Astrocyte of the hippocampus (primary cell): ENCODE data around the gene NOTCH1.

Experiments used
- DNase-seq: peaks from one replicate; pipeline ENCODE4 v3.0.0; 2011; ENCODE audit warnings: low read depth, low spot score

The NOTCH1 gene

DNA sequence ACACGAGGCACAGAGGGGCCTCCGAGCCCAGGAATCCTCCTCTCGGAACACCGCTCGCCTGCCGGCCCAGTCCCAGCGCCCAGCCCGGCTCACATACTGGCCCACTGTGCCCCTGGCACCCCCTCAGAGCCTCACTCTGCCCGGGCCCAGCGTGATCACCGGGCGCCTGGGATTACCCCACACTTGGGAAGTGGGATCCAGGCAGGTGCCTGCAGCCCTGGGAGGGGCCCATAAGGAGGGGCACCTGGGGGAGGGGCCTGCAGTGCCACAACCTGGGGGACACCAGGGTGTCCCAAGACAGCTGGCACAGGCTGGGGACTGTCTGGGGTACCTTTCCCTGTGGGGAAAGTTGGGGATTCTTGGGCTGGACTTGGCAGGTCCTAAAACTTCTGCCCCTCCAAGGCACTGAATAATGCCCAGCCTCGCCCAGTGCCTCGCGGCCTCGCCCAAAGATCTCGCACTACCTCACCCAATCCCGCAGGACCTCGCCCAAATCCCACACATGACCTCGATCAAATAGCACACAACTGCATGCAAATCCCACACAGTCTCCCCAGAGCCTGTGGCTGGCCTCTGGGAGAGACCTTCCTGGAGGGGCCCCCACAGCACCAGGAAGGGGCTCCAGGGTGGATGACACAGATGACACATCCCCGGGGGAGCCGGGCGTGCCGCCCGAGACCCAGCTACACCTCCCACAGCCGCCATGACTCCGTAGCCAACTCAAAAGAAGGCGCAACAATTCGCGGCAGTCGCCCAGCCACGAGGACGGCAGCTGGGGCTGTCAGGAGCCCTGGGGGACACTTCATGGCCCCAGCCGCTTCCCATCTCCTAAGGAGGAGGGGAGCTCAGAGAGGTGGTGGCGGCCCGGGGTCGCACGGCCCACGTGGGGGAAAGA is 13.7 kb downstream of the NOTCH1 start:
- no peak for DNase-seq

DNA sequence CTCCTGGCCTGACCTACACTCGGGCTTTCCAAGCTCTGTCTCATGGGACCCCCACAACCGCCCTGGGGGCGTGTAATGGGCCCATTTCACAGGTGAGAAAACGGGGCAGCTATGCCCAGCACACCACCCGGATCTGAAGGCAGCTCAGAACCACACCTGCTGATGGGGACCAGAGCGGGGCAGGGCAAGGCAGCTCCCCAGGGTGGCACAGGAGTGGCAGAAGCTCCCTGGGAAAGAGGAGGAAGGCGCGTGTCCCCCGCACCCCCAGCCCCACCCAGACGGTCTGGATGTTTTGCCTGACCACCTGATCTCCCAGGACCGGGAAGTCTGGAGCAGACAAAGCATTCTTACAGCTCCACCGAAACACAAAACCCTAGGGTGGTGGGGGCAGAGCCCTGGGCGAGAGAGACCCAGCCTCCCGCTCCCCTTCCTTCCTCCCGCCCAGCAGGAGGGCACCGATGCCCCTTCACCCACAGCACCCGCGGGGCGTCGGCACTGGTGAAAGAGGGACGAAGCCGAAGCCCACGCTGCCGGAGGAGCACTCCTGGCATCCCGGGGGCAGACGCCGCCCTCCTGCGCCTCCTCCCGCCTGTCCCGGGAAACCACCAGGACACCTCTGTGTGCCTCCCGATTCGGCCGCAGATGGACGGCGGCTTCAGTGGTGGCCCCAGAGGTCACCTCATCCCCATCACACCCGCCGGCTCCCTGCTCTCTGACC is 14.5 kb downstream of the NOTCH1 start:
- DNase-seq = no peak

DNA sequence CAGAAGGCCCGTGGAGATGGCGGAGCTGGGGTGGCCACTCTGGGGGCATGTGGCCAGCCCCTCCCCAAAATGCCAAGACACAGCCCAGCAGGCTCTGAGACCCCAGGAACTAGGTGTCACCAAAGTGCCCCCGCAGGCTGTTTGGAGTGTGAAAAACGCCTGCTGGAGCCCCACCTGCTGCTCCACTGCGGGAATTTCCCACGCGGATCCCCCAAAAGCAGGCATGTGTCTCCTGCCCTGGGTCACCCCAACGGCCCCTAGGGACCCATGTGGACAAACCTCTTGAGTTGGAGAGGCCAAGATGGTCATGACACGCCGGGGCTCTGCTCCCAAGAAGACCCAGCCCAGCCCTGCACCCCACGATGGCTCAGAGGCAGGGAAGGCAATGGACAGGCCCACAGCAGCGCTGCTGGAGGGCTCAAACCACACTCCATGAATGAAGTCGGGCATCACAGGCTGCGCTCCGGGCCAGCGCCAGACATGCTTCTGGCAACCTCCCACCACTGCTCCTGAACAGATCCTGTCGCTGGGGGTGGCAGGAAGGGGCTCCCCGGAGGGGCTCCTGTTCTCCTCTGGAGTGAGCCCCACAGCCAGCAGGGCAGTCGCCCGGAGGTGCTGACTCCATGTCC is 15.3 kb downstream of the NOTCH1 start:
- peak; percentile 69 for DNase-seq

DNA sequence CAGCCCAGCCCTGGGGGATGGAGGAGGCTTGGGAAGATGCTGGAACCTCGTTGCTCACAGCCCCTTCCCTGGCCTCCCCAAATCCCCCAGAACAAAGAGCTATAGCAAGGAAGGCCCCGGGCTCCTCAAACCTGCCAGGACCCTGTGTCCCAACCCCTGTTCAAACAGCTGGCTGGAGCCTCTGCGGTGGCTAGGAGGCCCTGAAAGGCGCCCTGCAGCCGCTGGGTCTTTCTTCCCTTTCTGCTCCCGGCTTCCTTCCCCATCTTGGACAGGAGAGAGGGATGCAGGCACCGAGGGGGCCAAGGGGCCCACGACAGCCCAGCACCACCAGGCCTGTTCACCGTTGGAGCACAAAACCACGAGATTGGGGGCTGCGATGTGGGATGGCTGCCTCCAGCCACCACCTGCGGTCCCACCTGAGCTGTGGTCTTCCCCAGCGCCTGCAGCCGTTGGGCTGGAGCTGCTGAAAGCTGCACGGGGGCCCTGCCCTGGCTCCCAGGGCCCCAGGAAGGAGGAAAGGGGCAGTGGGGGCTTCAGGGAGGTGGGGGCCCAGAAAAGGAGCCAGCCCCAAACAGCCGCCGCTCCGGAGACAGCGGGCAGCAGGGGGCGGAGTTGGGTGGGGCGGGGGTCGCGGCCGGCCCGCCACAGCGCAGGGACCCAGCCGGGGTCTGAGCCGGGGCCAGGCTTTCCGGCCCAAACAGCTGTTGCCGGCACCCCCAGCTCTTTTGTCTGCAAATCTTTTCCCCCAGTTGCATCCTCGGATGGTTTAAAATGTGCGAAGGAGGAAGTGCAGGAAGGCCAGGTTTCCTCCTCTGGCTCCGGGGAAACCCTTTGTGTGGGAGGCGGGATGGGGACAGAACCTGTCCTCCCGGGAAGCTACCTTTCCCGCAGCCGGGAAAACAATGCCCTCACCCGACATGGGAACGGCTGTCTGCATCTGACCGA is 16.1 kb downstream of the NOTCH1 start:
- no peak for DNase-seq

DNA sequence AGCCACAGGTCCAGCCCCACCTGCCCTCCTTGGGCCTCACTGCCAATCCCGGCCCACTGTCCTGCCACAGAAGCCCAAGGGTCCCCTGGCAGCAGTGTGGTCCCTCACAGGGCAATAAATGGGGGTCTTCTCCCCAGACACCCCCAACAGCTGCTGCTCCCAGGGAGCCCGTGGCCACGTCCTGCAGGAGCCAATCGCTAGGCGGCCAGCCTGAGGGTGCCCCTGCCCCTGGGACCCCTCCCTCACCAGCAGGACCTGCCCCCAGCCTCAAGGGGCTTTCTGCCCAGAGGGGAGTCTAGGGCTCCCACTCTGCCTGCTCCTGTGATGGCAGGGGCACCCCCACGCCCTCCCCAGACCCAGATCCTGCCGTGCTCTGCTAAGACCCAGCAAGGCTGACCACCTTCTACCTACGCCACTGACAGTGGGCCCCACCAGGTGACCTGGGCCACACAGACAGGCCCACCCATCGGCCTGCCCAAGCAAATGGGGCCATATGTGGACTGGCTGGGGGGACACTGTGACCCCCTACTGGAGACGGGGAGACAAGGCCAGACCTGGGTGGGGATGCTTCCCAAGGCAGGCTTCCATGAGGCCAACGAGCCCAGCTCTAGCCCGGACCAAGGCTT is 17.0 kb downstream of the NOTCH1 start:
- no peak for DNase-seq

DNA sequence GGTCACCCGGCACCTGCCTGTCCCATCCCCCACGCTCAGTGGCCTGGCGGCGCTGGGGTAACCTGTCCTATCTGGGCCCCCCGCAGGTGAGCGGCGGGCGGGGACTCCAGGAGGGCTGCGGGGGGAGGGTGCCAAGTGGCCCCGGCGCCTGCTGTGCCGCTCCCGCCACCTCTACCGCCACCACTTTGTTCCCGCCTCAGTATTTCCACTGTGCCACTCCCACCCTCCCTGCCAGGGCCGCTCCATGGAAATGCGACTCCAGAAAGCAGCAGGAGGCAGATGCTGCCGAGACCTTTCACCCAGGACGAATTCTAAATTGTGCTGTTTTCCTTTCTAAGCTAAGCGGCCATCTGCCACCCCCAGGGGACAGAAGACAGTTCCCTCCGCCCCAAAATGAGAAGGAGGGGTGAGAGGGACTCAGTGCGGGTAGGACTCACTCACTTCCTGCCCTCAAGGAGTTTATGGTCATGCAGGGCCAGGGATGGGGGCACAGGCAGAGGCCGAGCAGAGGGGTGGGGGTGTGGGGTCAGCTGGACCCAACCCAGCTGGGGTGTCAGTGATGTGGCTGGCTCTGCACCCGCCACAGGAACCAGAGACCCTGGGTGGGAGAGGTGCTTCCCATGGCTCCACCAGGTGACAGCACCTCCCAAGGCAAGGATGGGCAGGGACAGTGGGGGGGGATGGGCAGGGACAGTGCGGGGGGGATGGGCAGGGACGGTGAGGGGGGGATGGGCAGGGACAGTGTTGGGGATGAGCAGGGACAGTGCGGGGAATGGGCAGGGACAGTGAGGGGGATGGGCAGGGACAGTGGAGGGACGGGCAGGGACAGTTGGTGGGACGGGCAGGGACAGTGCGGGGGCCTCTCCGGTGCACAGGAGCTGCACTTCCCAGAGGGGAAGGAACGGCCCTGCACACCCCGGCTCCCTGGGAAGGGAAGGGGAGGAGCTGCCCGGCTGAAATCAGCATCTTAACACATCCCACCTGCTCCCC is 17.8 kb downstream of the NOTCH1 start:
- no peak for DNase-seq

DNA sequence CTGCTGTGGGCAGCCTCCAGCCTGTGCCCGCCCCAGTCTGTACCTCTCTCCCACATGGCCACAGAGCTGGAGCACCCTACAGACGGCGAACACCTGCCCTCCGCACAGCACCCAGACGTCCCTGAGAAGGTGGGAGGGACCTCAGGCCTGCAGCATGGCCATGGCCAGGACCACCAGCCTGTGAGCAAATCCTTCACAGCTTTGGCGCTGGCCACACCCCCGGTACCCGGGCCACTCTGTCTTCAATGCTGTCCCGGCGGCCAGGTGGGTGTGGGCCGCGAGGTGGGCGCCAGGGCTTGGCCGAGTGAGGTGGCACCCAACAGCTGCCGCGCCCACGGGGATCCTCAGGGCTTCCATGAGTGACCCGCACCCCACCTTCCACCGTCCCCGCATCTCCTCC is 18.7 kb downstream of the NOTCH1 start:
- no peak for DNase-seq

DNA sequence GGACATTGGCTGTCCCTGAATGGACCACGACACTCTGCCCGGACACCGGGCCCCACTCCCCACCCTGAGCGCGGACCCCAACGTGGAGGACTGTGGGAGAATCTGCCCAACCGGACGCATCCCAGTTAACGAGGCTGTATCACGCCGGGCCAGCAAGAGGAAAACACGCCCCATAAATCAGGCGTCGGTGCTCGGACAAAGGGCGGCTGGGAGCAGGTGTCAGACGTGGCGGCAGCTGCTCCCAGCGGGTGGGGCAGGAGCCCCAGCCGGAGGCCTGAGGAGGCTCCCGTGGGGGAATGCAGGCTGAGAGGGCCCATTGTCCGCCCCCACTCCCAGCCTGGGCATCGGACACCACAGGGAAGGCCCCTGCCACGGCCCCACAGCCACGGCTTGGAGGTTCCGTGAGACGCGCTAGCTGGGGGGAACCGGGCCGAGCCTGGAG is 19.2 kb downstream of the NOTCH1 start:
- no peak for DNase-seq

DNA sequence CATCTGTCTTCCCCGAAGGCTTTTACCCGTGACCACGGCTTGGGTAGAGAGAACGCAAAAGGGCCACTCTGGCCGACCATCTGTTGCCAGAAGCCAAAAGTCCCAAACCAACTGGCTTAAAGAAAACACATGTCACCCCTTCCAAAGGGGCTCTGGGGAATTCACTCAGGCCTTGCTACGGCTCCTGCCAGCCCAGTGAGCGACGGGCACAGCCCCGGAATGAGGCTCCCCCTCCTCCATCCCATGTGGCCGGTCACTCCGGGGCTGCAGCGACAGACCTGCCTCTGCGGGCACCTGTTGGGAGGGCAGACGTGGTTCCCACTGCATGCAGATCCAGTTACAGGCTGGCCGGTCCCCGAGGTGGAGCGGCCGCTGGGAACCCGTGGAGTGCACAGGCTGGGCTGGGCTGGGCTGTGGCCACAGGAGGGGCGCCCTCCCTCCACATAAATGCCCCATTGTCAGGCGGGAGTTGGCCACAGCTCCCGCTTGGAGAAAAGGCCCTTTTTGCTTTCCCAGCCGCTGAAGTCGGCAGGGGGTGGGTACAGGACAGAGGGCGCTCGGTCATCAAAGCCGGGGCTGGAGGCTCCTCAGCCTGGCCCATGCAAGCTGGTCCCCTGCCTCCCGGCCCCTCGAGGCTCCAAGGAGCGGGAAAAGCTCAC is 19.9 kb downstream of the NOTCH1 start:
- peak; percentile 82 for DNase-seq

DNA sequence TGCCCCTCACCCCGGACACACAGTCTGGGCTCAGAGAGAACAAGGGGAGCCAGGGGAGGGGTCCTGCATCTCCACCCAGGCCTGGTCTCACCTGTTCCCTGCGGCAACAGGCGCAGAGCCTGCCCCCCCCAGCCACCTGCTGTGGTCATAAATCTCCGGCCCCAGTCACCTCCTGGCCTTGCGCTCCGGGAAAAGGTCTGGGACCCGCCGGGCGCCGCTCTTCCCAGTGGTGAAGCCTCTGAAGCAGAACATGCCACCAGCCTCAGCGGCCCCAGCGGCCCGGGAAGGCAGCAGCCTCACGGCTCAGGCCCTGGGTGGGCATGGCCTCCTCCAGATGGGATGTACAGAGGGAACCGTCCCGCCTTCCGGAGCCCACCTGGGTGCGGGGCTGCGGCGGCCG is 20.6 kb downstream of the NOTCH1 start:
- no peak for DNase-seq

DNA sequence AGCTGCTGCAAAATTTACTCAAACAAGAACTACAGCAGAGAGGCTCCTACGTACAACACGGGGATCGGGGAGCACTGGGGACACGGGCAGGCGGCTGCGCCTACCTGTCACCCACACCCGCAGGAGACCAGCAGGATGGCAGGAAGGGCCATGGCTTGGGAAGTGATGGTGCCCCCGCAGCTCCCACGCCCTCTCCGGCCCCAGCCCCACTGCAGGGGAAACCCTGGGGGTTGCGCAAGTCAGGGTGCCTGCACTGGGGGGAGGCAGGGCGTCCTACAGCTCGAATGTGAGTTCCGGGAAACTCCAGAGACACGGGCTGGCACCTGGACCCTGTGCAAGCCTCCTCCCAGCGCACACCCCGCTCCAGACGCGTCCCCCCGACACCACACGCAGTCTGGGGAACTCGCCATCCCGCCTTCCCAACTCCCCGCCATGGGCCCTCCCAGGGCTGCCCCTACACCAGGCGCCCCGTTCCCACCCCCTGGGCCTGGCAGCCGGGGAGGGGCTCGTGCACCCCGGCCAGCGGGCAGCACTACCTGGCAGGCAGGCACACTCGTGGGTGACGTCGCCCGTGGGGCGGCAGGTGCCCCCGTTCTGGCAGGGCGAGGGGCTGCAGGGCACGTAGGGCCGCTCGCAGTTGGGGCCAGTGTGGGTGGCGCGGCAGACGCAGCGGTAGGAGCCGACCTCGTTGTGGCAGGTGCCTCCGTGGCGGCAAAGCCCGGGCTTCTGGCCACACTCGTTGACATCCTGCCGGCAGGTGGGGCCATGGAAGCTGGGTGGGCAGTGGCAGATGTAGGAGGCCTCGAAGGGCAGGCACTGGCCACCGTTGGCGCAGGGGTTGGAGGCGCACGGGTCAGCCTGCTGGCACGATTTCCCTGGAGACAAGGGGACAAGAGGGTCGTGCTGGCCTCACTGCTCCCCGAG is 23.3 kb downstream of the NOTCH1 start:
- no peak for DNase-seq

DNA sequence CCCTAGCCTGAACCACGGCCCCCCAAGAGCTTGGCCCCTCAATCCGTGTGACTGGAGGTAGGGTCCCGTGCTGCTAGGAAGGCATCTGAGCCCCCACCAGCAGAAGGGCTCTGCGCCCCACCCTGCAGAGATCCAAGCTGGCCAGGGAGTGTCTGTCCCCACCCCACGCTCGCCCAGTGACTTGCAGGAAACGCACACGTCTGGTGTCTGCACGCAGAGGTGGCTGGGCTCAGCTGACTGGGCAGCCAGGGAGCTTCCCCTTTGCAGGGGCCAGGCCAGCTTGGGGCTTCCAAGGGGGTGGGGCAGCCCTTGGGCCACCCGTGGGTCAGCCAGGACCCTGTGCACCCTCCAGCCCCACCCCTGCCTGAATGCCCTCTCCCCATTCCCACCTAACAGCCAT is 24.3 kb downstream of the NOTCH1 start:
- DNase-seq = no peak

DNA sequence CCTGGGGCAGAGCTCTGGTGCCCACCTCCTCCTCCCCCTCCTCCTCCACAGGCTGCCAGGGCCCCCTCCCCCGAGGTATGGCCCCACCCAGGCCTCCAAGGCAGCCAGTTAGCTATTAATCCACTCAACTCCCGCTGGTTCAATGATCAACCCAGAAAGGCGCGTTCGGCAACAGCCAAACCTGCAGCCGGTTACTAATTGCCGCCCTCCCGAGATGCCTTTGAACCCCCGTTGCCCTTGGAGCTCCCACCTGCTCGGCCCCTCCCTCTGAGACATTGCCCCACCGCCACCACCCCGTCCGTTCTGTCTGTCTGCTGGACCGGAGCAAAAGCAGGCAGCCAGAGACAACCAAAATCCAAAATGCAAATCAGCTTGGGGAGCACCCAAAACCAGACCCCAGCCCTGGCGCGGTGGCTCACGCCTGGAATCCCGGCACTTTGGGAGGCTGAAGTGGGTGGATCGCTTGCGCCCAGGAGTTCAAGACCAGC is 25.8 kb downstream of the NOTCH1 start:
- no peak for DNase-seq

DNA sequence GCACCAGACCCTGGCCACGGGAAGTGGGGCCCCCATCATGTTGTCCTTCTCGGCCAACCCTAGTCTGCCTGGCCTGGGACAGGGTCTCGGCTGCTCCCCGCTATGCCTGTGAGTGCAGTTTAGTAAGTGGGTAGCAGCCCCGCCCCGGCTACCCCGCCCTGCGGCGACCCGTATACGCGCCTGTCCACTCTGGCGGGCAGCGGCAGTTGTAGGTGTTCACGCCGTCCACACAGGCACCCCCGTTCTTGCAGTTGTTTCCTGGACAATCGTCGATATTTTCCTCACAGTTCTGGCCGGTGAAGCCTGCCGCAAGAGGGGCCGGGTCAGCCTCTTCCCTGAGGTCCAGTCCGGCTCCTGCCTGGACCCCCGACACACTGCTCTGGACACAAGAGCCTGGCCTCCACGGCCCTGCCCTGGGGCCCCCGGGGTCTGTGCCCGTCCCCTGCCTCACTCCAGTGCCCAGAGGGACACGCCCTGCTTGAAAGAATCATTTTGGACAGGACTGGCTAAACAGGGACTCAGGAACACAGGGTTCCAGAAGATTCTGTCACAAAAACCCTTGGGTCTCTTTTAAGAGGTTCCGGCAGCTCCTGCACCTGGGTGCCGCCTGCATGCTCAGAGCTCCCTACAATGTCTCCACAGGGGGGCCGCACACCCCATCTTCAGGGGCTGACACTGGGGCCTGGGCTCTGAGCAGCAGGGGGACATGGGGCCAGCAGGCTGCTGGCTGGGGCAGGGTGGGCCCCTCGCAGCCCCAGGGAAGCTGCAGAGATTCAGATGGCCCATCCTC is 26.4 kb downstream of the NOTCH1 start:
- DNase-seq = no peak

DNA sequence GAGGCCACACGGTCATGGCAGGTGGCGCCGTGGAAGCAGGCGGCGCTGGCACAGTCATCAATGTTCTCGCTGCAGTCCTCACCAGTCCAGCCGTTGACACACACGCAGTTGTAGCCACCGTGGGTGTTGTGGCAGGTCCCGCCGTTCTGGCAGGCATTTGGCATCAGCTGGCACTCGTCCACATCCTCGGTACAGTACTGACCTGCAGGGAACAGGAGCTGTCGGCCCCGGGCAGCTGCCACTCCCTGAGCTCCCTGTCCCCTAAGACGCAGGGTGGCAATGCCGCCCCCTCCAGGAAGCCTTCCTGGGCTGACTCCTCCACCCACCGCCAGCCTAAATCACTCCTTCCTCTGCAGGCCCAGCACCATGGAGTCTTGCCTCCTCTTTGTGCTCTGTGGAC is 27.2 kb downstream of the NOTCH1 start:
- DNase-seq = no peak

DNA sequence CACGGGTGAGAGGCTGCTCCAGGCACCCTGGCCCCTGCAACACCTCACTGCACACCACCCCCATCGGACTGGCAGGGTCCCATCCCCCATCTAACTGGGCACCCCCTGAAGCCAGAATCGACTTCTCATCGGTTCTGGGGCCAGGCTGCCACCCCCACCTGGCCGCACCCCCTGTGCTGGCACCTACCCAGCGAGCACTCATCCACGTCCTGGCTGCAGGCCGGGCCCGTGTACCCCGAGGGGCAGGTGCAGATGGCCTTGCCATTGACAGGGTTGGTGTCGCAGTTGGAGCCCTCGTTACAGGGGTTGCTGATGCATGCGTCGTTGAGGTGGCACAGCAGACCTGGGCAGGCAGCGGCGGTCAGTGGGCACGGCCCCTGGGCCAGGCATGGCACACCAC is 27.9 kb downstream of the NOTCH1 start:
- DNase-seq = no peak
